Muscle of leg (tissue), 11 donors: ENCODE results near the gene TMEM17. TPM values are rescaled to one million over a fixed set of nuclear protein-coding genes. Genes with fewer than 3 reads are reported as not detected.

ENCODE experiments used
- DNase-seq: peaks from one replicate; pipeline ENCODE4 v3.0.0; 2013
- H3K27ac ChIP-seq: one replicate; pipeline ENCODE4 v1.5.1; 2013; ENCODE audit warnings: mild to moderate bottlenecking, low read length, control low read depth
- H3K27me3 ChIP-seq: one replicate; pipeline ENCODE4 v1.6.1; 2013; ENCODE audit warnings: low read length; ENCODE audit not compliant: control insufficient read depth, insufficient read depth
- H3K36me3 ChIP-seq: one replicate; pipeline ENCODE4 v1.6.1; 2013; ENCODE audit warnings: low read length; ENCODE audit not compliant: control insufficient read depth, insufficient read depth
- H3K4me1 ChIP-seq: one replicate; pipeline ENCODE4 v1.6.1; 2013; ENCODE audit warnings: low read length; ENCODE audit not compliant: control insufficient read depth, insufficient read depth
- H3K4me3 ChIP-seq: one replicate; pipeline ENCODE4 v1.5.1; 2013; ENCODE audit warnings: low read length, control low read depth
- H3K9me3 ChIP-seq: replicated peaks from 2 replicates; pipeline ENCODE4 v1.6.1; 2013; ENCODE audit warnings: low read depth, low read length; ENCODE audit not compliant: control insufficient read depth
- WGBS: methylation state at CpG from one replicate; pipeline ENCODE4 v1.1.5; 2013; ENCODE audit warnings: missing lambda C conversion rate; ENCODE audit not compliant: insufficient coverage; 5-methylcytosine and 5-hydroxymethylcytosine counted together
- polyA plus RNA-seq, 8 donors: library from polyadenylated mRNA; unstranded; fragments of 120-200 nt; gene quantifications; one replicate each; pipeline versions ENCODE4 v1.2.1 to v1.2.3, GENCODE V29; 2013; ENCODE audit warnings: inconsistent platforms in 1 of 8, low replicate concordance in 1 of 8; ENCODE audit not compliant: insufficient read length in 8 of 8, insufficient read depth in 1 of 8
- total RNA-seq: library from RNA; stranded (reverse); fragments of 120-200 nt; gene quantifications from one replicate; pipeline ENCODE4 v1.2.4, GENCODE V29; 2013

The TMEM17 gene
- total and polyA plus RNA-seq, 9 donors = 1.2 to 2.2 (median 1.3) TPM

GRCh38 chr2:62458206-62458641 lies 47.8 kb downstream of the TMEM17 start:
- H3K36me3 ChIP-seq = no peaks in the 10 kb centered on the region
- no peaks in the 10 kb centered on the region for H3K9me3 ChIP-seq
- WGBS = 67% methylated on average over 11 of the region's 11 CpGs
- H3K4me1 ChIP-seq = peaks cover 31% of the 10 kb centered on the region
- peak; percentile 80 for DNase-seq
- no peak overlapping the region for H3K4me3 ChIP-seq
- peak overlapping the region; percentile 80 for H3K27ac ChIP-seq
- H3K27me3 ChIP-seq = peaks cover 2% of the 10 kb centered on the region

GRCh38 chr2:62457556-62457955 lies 48.4 kb downstream of the TMEM17 start:
- DNase-seq = no peak
- WGBS = 43% methylated on average over 7 of the region's 11 CpGs
- no peaks in the 10 kb centered on the region for H3K9me3 ChIP-seq
- peak overlapping the region; percentile 56 for H3K4me3 ChIP-seq
- peaks cover 2% of the 10 kb centered on the region for H3K27me3 ChIP-seq
- H3K36me3 ChIP-seq = no peaks in the 10 kb centered on the region
- H3K4me1 ChIP-seq = peaks cover 31% of the 10 kb centered on the region
- peak overlapping the region; percentile 45 for H3K27ac ChIP-seq

GRCh38 chr2:62456721-62457539 lies 49.1 kb downstream of the TMEM17 start:
- Histone ChIP-seq H3K36me3 (no peaks in the 10 kb centered on the region), H3K4me3 (peak overlapping the region; percentile 56), H3K27ac (peak overlapping the region; percentile 45), H3K9me3 (no peaks in the 10 kb centered on the region), H3K27me3 (peaks cover 2% of the 10 kb centered on the region), H3K4me1 (peaks cover 31% of the 10 kb centered on the region)
- 3% methylated on average over 50 of the region's 52 CpGs for WGBS
- peak; percentile 62 for DNase-seq

- Histone ChIP-seq H3K27me3 (peaks cover 2% of the 10 kb centered on the region), H3K36me3 (no peaks in the 10 kb centered on the region), H3K9me3 (no peaks in the 10 kb centered on the region), H3K4me3 (no peak overlapping the region), H3K27ac (no peak overlapping the region), H3K4me1 (peaks cover 27% of the 10 kb centered on the region)
- no peak for DNase-seq
- no CpG with 5 or more reads among the region's 6 CpGs for WGBS
These were observed 49.9 kb downstream of the TMEM17 start for GRCh38 chr2:62455957-62456692.

GRCh38 chr2:62453955-62454354 lies 52.0 kb downstream of the TMEM17 start:
- no peak for DNase-seq
- peaks cover 2% of the 10 kb centered on the region for H3K27me3 ChIP-seq
- H3K27ac ChIP-seq = no peak overlapping the region
- peaks cover 19% of the 10 kb centered on the region for H3K4me1 ChIP-seq
- 23% methylated on average over 1 of the region's 3 CpGs for WGBS
- no peaks in the 10 kb centered on the region for H3K36me3 ChIP-seq
- H3K4me3 ChIP-seq = no peak overlapping the region
- no peaks in the 10 kb centered on the region for H3K9me3 ChIP-seq

GRCh38 chr2:62452701-62453454 lies 53.1 kb downstream of the TMEM17 start:
- Histone ChIP-seq H3K9me3 (no peaks in the 10 kb centered on the region), H3K4me3 (no peak overlapping the region), H3K27ac (no peak overlapping the region), H3K4me1 (peaks cover 11% of the 10 kb centered on the region), H3K36me3 (no peaks in the 10 kb centered on the region), H3K27me3 (peaks cover 4% of the 10 kb centered on the region)
- 85% methylated on average over 4 of the region's 7 CpGs for WGBS
- no peak for DNase-seq

GRCh38 chr2:62450716-62451191 lies 55.2 kb downstream of the TMEM17 start:
- no peaks in the 10 kb centered on the region for H3K36me3 ChIP-seq
- peaks cover 2% of the 10 kb centered on the region for H3K27me3 ChIP-seq
- no peak overlapping the region for H3K27ac ChIP-seq
- H3K9me3 ChIP-seq = no peaks in the 10 kb centered on the region
- no peak overlapping the region for H3K4me3 ChIP-seq
- no peaks in the 10 kb centered on the region for H3K4me1 ChIP-seq
- 93% methylated on average over 6 of the region's 9 CpGs for WGBS
- no peak for DNase-seq

Other genes starting within 250 kb of the TMEM17 start
- gene EHBP1, start 199.5 kb upstream of the TMEM17 start, total RNA-seq = 41.1 TPM
- 10 to 100 TPM; 21.8 to 39.1 (median 30.3) TPM for gene EHBP1, start 199.5 kb upstream of the TMEM17 start, polyA plus RNA-seq